GM18868 (cell line): ENCODE data around the gene PHACTR2.

ENCODE experiments used
- ATAC-seq: cut with Tn5 transposase; IDR thresholded peaks from one replicate; pipeline ENCODE4 v1.9.1; 2021; ENCODE audit warnings: mild to moderate bottlenecking, moderate library complexity; ENCODE audit not compliant: unreplicated experiment

PHACTR2 gene

DNA sequence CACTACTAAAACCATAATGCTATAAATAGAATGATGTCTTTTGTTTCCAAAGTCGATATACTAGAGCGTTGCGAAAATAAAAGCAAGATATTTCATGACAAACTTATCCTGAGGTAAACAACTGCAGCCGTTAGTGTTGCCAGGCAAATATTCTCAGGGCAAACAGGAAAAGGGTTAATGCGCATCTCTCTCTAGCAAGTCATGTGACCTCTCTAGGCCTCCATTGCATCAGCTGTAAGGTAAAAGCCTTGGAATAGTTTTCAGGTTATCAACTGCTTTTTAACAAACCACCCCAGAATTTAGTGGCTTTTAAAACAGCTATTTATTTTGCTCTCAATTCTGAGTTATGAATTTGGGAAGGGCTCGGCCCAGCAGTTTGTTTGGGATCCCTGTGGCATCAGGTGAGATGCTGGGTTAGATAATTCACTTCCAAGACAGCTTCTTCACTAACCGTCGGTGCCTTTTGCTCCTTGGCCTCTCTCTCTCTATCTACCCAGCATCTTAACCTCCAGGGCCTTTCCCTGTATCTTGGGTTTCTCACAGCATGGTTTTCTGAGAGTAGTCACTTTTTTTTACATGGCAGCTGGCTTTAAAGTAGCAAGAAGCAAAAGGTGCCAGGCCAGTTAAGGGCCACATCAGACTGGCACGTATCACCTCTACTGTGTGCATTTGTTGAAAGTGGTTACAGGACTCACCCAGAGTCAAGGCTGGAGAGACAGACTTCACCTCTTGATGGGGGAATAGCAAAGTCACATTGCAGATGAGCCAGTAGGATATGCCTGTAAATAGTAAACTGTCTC lies 126.2 kb downstream of the PHACTR2 start:
- ATAC-seq = no peak

GRCh38 chr6:143804835-143805239 lies 127.1 kb downstream of the PHACTR2 start:
- ATAC-seq = no peak

DNA sequence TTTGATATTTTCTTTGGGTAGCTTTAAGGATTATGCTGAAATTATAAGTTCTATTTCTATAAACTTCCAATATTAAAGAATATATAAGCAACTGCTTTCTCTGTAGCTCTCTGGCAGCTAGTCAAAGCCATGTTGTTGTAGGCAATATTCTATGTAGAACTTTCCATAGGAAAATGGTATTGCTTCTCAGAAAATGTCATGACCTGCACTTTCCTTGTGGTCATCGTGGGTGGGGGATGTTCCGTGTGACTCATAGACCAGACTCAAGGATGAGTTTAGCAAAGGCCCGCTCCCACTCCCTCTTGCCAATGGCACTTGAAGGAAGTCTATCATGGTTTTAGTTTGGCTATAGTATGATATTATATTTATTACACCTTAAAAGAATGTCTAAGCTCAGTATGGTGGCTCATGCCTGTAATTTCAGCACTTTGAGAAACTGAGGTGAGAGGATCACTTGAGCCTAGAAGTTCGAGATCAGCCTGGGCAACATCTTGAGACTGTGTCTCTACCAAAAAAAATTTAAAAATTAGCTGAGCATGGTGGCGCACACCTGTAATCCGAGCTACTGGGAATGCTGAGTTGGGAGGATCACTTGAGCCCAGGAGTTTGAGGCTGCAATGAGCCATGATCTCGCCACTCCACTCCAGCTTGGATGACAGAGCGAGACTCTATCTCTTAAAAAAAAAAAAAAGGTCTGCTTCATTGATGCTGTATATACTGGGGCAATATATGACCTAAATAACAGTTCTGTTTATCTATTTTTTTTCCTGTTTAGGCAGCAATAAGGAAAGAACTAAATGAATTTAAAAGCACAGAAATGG lies 128.7 kb downstream of the PHACTR2 start:
- no peak for ATAC-seq

GRCh38 chr6:143807103-143807772 lies 129.5 kb downstream of the PHACTR2 start:
- ATAC-seq = no peak

- no peak for ATAC-seq
Measured at GRCh38 chr6:143810745-143811144, 133.0 kb downstream of the PHACTR2 start.

- ATAC-seq = no peak
Measured at GRCh38 chr6:143811501-143812157, 133.9 kb downstream of the PHACTR2 start.

- ATAC-seq = no peak
Measured at GRCh38 chr6:143817621-143818020, 139.9 kb downstream of the PHACTR2 start.

- ATAC-seq = no peak
Measured at GRCh38 chr6:143821359-143821758, 143.6 kb downstream of the PHACTR2 start.

DNA sequence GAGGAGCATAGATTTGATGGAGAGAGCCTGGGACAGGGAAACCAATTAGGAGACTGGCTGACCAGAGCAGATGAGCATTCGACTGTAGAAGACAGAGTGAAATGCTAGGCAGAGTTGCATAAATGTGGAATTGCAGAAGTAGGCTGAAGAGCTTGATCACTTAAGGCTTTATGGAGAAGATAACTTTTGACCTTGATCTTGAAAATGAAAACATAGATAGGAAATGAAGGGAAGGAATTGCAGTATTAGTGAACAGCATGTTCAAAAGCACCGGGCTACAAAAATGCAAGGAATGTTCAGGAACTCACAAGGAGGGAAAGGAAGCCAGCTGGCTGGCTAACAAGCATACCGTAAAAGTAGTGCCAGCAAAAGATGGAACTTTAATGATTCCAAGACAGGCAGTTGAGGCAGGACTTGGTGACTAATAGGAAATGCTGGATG lies 144.8 kb downstream of the PHACTR2 start:
- ATAC-seq = no peak

GRCh38 chr6:143823548-143823947 lies 145.8 kb downstream of the PHACTR2 start:
- no peak for ATAC-seq

- ATAC-seq = no peak
Measured at GRCh38 chr6:143828572-143828971, 150.8 kb downstream of the PHACTR2 start.

- no peak for ATAC-seq
Measured at GRCh38 chr6:143836150-143836549, 158.4 kb downstream of the PHACTR2 start.

- no peak for ATAC-seq
Measured at GRCh38 chr6:143838395-143838794, 160.6 kb downstream of the PHACTR2 start.

DNA sequence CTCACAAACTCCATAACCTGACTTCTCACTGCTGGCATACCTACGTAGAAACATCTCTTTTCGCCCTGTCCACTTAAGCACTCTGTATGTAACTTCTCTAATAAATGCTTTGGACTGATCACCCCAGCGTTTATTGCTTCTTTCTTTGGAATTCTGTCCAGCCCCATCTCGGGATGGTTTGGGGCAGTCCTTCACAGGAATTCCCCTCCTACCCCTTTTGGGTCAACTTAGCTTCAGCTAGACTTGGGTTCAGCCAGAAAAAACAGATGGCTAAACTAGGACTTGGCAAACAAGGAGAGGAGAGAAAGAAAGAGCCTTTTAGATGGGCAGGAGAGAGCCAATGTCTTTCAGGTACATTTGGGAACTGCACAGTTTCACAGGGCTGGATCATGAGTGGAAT lies 161.4 kb downstream of the PHACTR2 start:
- no peak for ATAC-seq

- ATAC-seq = no peak
Measured at GRCh38 chr6:143840595-143841265, 163.0 kb downstream of the PHACTR2 start.

DNA sequence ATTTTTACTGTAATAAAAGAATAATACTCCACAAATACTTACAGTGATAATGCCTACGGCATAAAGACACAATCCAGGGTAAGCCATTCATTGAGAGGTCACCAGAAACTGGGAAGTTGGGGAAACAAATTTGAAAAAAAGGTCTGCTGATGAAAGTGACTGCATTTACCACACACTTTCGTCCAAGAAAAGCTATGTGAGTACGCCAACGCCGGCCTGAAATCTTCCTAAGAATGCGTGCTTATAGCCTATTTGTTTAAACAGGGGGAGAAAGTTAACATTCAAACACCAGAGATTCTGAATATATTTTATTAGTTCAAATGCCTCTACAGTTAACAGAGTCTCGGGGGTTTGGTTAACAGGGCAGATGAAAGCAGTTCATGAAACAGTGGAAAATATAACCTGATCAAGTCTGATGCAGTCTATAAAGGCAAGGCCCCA lies 164.7 kb downstream of the PHACTR2 start:
- no peak for ATAC-seq

DNA sequence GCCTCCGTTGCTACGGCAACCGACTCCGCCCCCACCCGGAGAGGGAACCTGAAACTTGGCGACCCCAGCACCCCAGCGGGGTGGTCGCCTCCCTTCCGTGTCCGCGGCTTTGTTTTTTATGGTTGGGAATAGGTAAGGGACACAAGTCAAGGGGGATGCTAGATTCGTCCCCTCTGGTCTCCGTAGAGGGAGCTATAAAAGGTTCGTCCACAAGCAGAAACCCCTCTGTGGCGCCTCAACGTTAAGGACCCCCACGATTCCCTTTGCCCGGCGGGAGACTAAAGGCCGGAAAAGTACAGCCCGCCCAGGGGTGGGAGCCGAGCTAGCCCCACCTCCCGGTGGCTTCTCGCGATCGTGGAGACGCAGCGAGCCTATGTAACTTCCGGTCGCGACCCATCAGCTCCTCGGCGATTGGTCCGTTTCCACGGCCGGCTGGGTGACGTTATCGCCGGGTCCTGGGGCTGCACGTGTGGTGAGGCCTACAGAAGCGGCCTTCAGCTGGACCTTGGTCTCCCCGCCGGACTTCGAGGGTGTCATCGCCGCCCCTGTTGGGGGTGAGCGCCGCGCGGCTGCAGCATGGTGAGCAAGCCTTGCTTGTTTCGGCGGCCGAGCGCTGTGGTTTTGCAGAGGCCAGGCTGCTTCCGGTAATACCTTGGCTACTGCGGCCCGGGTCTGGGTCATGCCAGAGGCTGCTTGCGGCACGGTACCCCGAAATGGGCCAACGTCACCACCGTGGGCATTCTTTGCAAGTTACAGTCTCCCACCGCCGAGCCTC lies 165.3 kb downstream of the PHACTR2 start, which contains the start of gene LTV1:
TSS of gene LTV1 (plus strand) at position 437 of the 775 bp plus-strand sequence. CDS start at position 577, 140 bp downstream.
- peak; percentile 100 for ATAC-seq

GRCh38 chr6:143843677-143843999 lies 165.9 kb downstream of the PHACTR2 start:
- ATAC-seq = peak; percentile 2

DNA sequence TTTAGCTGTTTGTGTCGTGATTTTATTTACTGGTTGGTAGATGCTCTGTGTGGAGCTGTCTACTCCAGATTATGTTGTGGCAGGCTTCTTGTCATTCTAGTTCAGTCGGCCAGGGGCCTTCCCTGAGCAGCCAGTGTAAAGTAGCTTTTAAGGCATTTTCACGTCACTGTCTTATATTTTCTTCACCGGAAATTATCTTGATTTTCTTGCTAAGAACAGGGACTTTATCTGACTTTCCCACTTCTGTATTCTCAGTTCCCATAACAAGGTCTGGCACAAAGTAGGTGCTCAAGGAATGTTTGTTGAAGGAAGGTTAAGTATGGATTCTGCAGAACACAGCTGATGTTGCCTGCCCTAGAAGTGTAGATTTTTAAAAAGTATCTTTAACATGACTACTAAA lies 166.2 kb downstream of the PHACTR2 start:
- no peak for ATAC-seq

GRCh38 chr6:143845033-143845432 lies 167.3 kb downstream of the PHACTR2 start:
- no peak for ATAC-seq
